NCI-H460 (cell line): ENCODE data around the gene XYLT2. TPM values are rescaled to one million over a fixed set of nuclear protein-coding genes. Genes with fewer than 3 reads are reported as not detected.

Experiments
- DNase-seq: peaks from one replicate; pipeline ENCODE4 v3.0.0-alpha.2; 2016; ENCODE audit warnings: low read depth; ENCODE audit errors: extremely low read depth
- total RNA-seq: library from RNA; depleted of rRNA; stranded (reverse); fragments of >200 nt; shearing (Covaris generic); gene quantifications from 2 replicates; pipeline ENCODE4 v1.2.3, GENCODE V29; 2014

Gene XYLT2
- total RNA-seq, 1 experiment from 2014 or later: 21.0 TPM

GRCh38 chr17:50347117-50347893 is 1.4 kb downstream of the XYLT2 start:
- DNase-seq: no peak

GRCh38 chr17:50347894-50348291 is 2.0 kb downstream of the XYLT2 start:
- DNase-seq: no peak

GRCh38 chr17:50348522-50349242 is 2.8 kb downstream of the XYLT2 start:
- no peak for DNase-seq

GRCh38 chr17:50349243-50349600 is 3.3 kb downstream of the XYLT2 start:
- DNase-seq: no peak

- DNase-seq: no peak
Observed at GRCh38 chr17:50350733-50351132, 4.8 kb downstream of the XYLT2 start.

- no peak for DNase-seq
Observed at GRCh38 chr17:50352072-50352692, 6.3 kb downstream of the XYLT2 start.

GRCh38 chr17:50352693-50353599 is 7.0 kb downstream of the XYLT2 start:
- no peak for DNase-seq

GRCh38 chr17:50353600-50354195 is 7.8 kb downstream of the XYLT2 start:
- DNase-seq: no peak

- no peak for DNase-seq
Observed at GRCh38 chr17:50354198-50354597, 8.3 kb downstream of the XYLT2 start.

GRCh38 chr17:50354776-50355175 is 8.8 kb downstream of the XYLT2 start:
- DNase-seq: no peak

GRCh38 chr17:50355336-50355700 is 9.4 kb downstream of the XYLT2 start:
- DNase-seq: no peak

GRCh38 chr17:50355701-50356341 is 9.9 kb downstream of the XYLT2 start:
- no peak for DNase-seq

GRCh38 chr17:50356418-50356817 is 10.5 kb downstream of the XYLT2 start:
- no peak for DNase-seq

GRCh38 chr17:50356892-50357510 is 11.1 kb downstream of the XYLT2 start:
- DNase-seq: no peak

GRCh38 chr17:50358177-50358576 is 12.3 kb downstream of the XYLT2 start:
- DNase-seq: no peak

GRCh38 chr17:50359005-50359699 is 13.2 kb downstream of the XYLT2 start:
- DNase-seq: no peak

GRCh38 chr17:50359998-50360461 is 14.1 kb downstream of the XYLT2 start:
- DNase-seq: no peak

GRCh38 chr17:50360486-50361115 is 14.7 kb downstream of the XYLT2 start:
- DNase-seq: no peak
